K562 (cell line): ENCODE results near the gene RXYLT1. TPM values are rescaled to one million over a fixed set of nuclear protein-coding genes. Genes with fewer than 3 reads are reported as not detected.

ENCODE experiments used
- CUX1 ChIP-seq: fragments of 200-800 bp; sonication (Bioruptor generic); IDR thresholded peaks from 2 replicates; pipeline ENCODE4 v1.6.1; 2016; ENCODE audit warnings: missing genetic modification characterization, missing compliant biosample characterization
- FOS ChIP-seq: IDR thresholded peaks from 3 replicates; pipeline ENCODE4 v1.6.1; 2011; ENCODE audit not compliant: insufficient read length; ENCODE audit errors: extremely low read depth
- FOXM1 ChIP-seq, 2 experiments: fragments of 450-650 bp in 1 of 2; sonication (generic) in 1 of 2; formaldehyde crosslinking in 1 of 2; IDR thresholded peaks; 2 replicates each; pipeline versions ENCODE4 v1.6.1 to v1.9.0; 2017 to 2022; ENCODE audit warnings: low read depth in 2 of 2, mild to moderate bottlenecking in 2 of 2, missing genetic modification reagents in 1 of 2, moderate library complexity in 1 of 2
- FOXO4 ChIP-seq: fragments of 450-650 bp; formaldehyde crosslinking; IDR thresholded peaks from 2 replicates; pipeline ENCODE4 v1.4.0; 2020; ENCODE audit warnings: mild to moderate bottlenecking, moderate library complexity
- KAT7 ChIP-seq: sonication (generic); formaldehyde crosslinking; IDR thresholded peaks from 2 replicates; pipeline ENCODE4 v1.8.0; 2022; ENCODE audit warnings: missing genetic modification reagents, mild to moderate bottlenecking, borderline replicate concordance
- KAT8 ChIP-seq: fragments of 450-650 bp; IDR thresholded peaks from 2 replicates; pipeline ENCODE4 v1.6.1; 2016; ENCODE audit warnings: low read depth, mild to moderate bottlenecking
- POLR2G ChIP-seq: fragments of 200-400 bp; formaldehyde crosslinking; IDR thresholded peaks from 2 replicates; pipeline ENCODE4 v1.6.1; 2017; ENCODE audit warnings: low read depth, mild to moderate bottlenecking, antibody characterized with exemption, low read length, moderate library complexity
- RBM14 ChIP-seq: fragments of 200-400 bp; formaldehyde crosslinking; IDR thresholded peaks from 2 replicates; pipeline ENCODE4 v1.6.1; 2018; ENCODE audit warnings: low read depth, mild to moderate bottlenecking, low read length, moderate library complexity, borderline replicate concordance; ENCODE audit not compliant: insufficient read depth
- TCF7L2 ChIP-seq: fragments of 150-350 bp; IDR thresholded peaks from 2 replicates; pipeline ENCODE4 v1.6.1; 2016; ENCODE audit warnings: low read depth, mild to moderate bottlenecking, low read length, moderate library complexity
- ZNF277 ChIP-seq: fragments of 250-450 bp; sonication (Bioruptor Pico); IDR thresholded peaks from 2 replicates; pipeline ENCODE4 v1.8.0; 2022; ENCODE audit warnings: inconsistent platforms, mild to moderate bottlenecking, moderate library complexity, borderline replicate concordance
- polyA plus RNA-seq, 8 experiments: library from polyadenylated mRNA; depleted of rRNA in 4 of 8; stranded (reverse) in 5 of 8; unstranded in 3 of 8; fragments of >200 nt; fragmentation: Nextera tagmentation in 2 of 8; fragmentation: Illumina TruSeq in 1 of 8; extraction: Ambion mirVana in 2 of 8; extraction: Trizol in 1 of 8; gene quantifications; 2 replicates each; pipeline versions ENCODE4 v1.2.1 to v1.2.3, GENCODE V29; 2011 to 2014; ENCODE audit warnings: inconsistent platforms in 1 of 8, missing spikeins in 1 of 8
- total RNA-seq, 7 experiments: library from RNA; depleted of rRNA in 6 of 7; stranded (reverse); fragments of >200 nt in 6 of 7; fragmentation: Illumina TruSeq in 2 of 7; extraction: Trizol in 2 of 7; gene quantifications; 2 replicates each; pipeline versions ENCODE4 v1.2.1 to v1.2.3, GENCODE V29; 2011 to 2021; ENCODE audit warnings: low replicate concordance in 1 of 7

Gene RXYLT1
- total and polyA plus RNA-seq, 9 of the 15 experiments (the other 6 are each of a cell fraction or from before 2014, with no cell fraction given) = 6.7 to 26.5 (median 20.9) TPM

- TF ChIP-seq CUX1 (CRISPR knock-in tag) (no peak), FOS (no peak), ZNF277 (CRISPR knock-in tag) (no peak), RBM14 (no peak), FOXO4 (CRISPR knock-in tag) (no peak), FOXM1 (IDR thresholded peaks at IDR 0.05; ENCODE audit: low read depth) (no peak), FOXM1 (CRISPR knock-in tag; IDR thresholded peaks at IDR 0.05; ENCODE audit: low read depth) (no peak), KAT8 (no peak), TCF7L2 (no peak), POLR2G (no peak), KAT7 (CRISPR knock-in tag) (no peak)
These were observed 28.9 kb downstream of the RXYLT1 start (continued) for GRCh38 chr12:63808631-63809030.
